Fibroblast of the aortic adventitia (primary cell): ENCODE data around the gene ICE1. TPM values are rescaled to one million over a fixed set of nuclear protein-coding genes. Genes with fewer than 3 reads are reported as not detected.
"Not testable (repeated sequence)": the region's sequence is repeated elsewhere in the genome, so short reads cannot be mapped to it uniquely, and the experiment has no call there.

ENCODE experiments used
- DNase-seq: peaks from one replicate; pipeline ENCODE4 v3.0.0-alpha.2; 2010; ENCODE audit warnings: low read depth
- H3K4me3 ChIP-seq: 2 replicates; pipeline ENCODE4 v1.5.1; 2011; ENCODE audit warnings: low read depth, mild to moderate bottlenecking, control low read depth, low read length, moderate library complexity
- CTCF ChIP-seq: IDR thresholded peaks from 2 replicates; pipeline ENCODE4 v1.5.1; 2011; ENCODE audit warnings: mild to moderate bottlenecking, low read length, control low read depth, inconsistent platforms; ENCODE audit not compliant: insufficient read depth
- total RNA-seq: library from RNA; depleted of rRNA; stranded (reverse); fragments of >200 nt; gene quantifications from 2 replicates; pipeline ENCODE4 v1.2.3, GENCODE V29; 2012; ENCODE audit warnings: low replicate concordance

The ICE1 gene
- total RNA-seq, 1 donor = 34.6 TPM

DNA sequence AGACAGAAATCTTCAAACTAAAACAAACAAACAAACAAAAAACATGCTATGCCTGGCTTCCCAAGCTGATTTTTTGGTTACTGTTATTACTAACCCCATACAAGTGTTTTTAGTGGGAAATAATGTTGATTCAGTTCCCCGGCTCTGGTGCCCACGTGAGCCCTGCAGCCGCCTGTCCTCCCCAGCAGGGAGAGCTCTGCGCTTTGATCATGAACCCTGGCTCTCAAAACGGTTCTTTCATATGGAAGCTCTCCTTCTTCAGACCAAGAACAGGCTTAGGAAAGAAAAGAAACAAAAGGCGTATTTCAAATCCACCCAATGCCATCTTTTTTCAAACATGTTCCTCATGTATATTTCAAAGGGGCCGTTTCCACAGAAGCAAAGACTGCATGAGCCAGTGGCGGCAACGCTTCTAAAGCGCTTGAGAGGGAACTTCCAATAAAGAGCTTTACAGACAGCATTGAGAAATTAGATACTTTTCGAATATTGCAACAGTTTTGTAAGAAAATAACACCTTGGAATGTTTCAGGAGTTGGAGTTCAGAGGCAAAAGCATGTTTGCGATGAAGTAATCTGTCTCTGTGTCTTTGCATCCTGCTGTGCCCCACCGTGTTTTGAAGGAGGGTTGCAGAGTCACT lies 74.8 kb downstream of the ICE1 start:
- DNase-seq = peak; percentile 68
- H3K4me3 ChIP-seq = no peak overlapping the region
- peak; percentile 82 for TF ChIP-seq CTCF

DNA sequence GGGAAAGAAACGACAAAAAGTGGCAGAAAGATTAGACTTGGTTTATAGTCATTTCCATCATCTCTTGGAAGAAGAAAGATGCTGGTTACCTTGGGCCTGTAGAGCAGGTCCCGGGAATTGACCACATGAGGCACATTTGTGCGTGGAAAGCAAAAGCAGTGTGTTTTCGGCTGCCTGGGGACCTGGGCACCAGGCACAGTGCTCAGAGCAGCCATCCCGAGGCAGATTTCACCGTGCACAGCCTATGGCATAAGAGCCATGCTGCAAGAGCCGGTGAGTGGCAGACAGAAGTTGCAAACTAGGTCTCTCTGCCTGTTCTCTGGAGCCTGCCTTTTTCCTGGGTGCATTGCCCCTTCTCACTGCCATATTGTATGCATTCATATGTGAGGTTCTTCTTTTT lies 77.0 kb downstream of the ICE1 start:
- no peak for TF ChIP-seq CTCF
- DNase-seq = no peak
- H3K4me3 ChIP-seq = no peak overlapping the region

DNA sequence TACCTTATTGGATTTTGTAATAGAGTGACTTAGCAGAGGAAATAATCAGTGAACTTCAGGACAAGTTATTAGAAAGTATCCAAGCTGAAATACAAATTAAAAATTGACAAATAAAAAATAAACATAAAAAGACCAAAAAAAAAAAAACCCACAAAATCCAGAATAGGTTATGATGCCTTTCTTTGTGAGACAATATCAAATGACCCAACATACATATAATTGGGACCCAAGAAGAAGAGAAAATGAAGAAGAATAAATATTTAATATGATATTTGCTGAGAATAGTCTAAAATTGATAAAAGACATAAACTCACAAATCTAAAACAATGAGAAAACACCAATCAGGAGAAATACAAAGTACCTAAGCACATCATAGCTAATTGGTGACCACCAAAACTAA lies 81.8 kb downstream of the ICE1 start:
- TF ChIP-seq CTCF = no peak
- H3K4me3 ChIP-seq = no peak overlapping the region
- DNase-seq = no peak

DNA sequence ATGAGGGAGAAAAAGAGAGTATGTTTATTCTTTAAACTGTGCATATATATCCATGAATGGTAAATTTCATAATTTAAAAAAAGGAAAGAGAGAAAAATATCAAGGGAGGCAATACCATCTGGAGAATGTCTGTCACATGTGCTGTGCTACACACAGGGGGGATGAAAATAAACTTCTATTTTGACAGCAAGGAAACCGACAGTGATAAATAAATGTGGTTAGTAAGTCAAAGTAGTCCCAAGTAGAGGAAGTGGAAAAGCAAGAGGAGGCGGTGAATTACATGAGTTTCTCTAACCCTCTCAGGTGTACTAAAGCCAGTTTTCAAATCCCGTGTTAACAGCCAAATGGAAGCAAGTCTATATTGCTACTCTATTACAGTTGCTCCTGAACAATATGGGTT lies 83.3 kb downstream of the ICE1 start:
- H3K4me3 ChIP-seq = no peak overlapping the region
- no peak for TF ChIP-seq CTCF
- no peak for DNase-seq

DNA sequence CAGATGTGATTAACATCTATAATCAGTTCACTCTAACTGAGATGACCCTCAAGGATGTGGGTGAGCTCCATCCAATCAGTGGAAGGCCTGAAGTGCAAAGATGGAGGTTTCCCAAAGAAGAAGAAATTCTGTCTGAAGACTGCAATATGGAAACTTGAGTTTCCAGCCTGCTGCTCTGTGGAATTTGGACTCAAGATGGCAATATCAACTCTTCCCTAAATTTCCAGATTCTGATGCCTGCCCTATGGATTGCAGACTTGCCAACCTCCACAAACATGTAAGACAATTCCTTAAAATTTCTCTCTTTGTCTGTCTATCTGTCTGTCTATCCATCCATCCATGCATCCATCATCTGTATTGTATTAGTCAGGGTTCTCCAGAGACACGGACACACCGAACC lies 85.9 kb downstream of the ICE1 start:
- no peak for TF ChIP-seq CTCF
- no peak for DNase-seq
- H3K4me3 ChIP-seq = no peak overlapping the region

GRCh38 chr5:5511904-5512416 lies 89.5 kb downstream of the ICE1 start:
- H3K4me3 ChIP-seq = no peak overlapping the region
- TF ChIP-seq CTCF = no peak
- no peak for DNase-seq

GRCh38 chr5:5512543-5512942 lies 90.1 kb downstream of the ICE1 start:
- no peak for DNase-seq
- no peak for TF ChIP-seq CTCF
- no peak overlapping the region for H3K4me3 ChIP-seq

DNA sequence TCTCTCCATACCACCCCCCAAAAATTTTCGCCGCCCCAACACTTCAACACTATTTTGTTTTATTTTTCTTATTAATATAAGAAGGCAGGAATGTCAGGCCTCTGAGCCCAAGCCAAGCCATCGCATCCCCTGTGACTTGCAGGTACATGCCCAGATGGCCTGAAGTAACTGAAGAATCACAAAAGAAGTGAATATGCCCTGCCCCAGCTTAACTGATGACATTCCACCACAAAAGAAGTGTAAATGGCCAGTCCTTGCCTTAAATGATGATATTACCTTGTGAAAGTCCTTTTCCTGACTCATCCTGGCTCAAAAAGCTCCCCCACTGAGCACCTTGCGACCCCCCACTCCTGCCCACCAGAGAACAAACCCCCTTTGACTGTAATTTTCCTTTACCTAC lies 98.1 kb downstream of the ICE1 start:
- not testable (repeated sequence) for H3K4me3 ChIP-seq, DNase-seq
